ENCODE measurements around the gene RGS21. TPM values are rescaled to one million over a fixed set of nuclear protein-coding genes. Genes with fewer than 3 reads are reported as not detected.

The RGS21 gene
- total and polyA plus RNA-seq, 2 of the 4 experiments (the other 2 are of a cell fraction), result not detected

DNA sequence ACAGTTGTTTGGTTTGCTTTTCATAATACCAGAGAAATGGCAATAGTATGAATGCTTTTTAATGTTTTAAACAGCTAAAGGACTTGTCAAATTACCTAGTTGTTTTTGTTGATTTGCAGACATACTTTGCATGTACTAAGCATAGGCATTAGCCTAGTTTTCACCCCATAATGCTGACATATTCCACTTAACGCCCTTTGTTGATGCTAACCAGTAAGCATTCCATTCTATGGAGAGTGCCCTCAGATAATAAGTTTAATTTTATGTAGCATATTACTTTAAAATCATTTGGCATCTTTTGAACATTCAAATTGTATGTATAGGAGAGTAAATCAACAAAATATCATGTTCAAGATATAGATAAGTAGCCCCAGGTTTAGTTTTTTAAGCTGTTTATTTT lies 32.5 kb downstream of the RGS21 start:
- POLR2A ChIA-PET (ENCODE audit: unreplicated experiment), result no interaction called here
- Histone ChIP-seq H2BK120ac (ENCODE audit: low read depth, low read length) (no peak overlapping the region), H3K27ac (ENCODE audit: insufficient read depth, low read length) (no peak overlapping the region), H3K27me3 (ENCODE audit: control insufficient read depth, insufficient read depth, low read length) (no peaks in the 10 kb centered on the region), H3K9me1 (ENCODE audit: insufficient read depth, low read length) (no peaks in the 10 kb centered on the region), H2AK9ac (replicated peaks; ENCODE audit: low read depth, low read length, poor library complexity) (no peak overlapping the region), H3K4me1 (ENCODE audit: control insufficient read depth, insufficient read depth, low read length) (no peaks in the 10 kb centered on the region), H3K79me1 (ENCODE audit: low read depth in 1 of 2, low read length in 2 of 2) (no peaks in the 10 kb centered on the region), H3K4me3 (ENCODE audit: insufficient read depth, low read depth, low read length) (no peak overlapping the region), H2BK15ac (ENCODE audit: low read depth, low read length) (no peak overlapping the region), H4K91ac (ENCODE audit: insufficient read depth, low read depth, low read length) (no peak overlapping the region), H3K56ac (ENCODE audit: extremely low read depth, insufficient read depth, low read length) (no peak overlapping the region), H2AFZ (replicated peaks; ENCODE audit: low read length, poor library complexity) (no peak overlapping the region), H3K23ac (ENCODE audit: low read depth, low read length) (no peak overlapping the region), H3K9ac (ENCODE audit: low read depth, low read length) (no peak overlapping the region), H3K9me3 (ENCODE audit: control insufficient read depth, insufficient read depth, low read length) (no peaks in the 10 kb centered on the region), H3K36me3 (ENCODE audit: control insufficient read depth, insufficient read depth, low read length) (no peaks in the 10 kb centered on the region), H3K14ac (replicated peaks; ENCODE audit: low read depth, low read length) (no peak overlapping the region), H4K20me1 (ENCODE audit: insufficient read depth, low read length) (no peaks in the 10 kb centered on the region), H4K8ac (ENCODE audit: low read depth in 2 of 2, low read length in 2 of 2) (no peak overlapping the region), H3K18ac (ENCODE audit: low read depth, low read length) (no peak overlapping the region), H3K4ac (ENCODE audit: low read depth, low read length) (no peak overlapping the region), H2AK5ac (ENCODE audit: low read depth, low read length) (no peak overlapping the region), H4K5ac (ENCODE audit: low read depth, low read length) (no peak overlapping the region), H2BK5ac (ENCODE audit: low read depth, low read length, poor library complexity, severe bottlenecking) (no peak overlapping the region), H3K4me2 (ENCODE audit: low read depth, low read length) (no peak overlapping the region), H2BK20ac (ENCODE audit: low read depth, low read length) (no peak overlapping the region)
- TF ChIP-seq, protein P1, sequence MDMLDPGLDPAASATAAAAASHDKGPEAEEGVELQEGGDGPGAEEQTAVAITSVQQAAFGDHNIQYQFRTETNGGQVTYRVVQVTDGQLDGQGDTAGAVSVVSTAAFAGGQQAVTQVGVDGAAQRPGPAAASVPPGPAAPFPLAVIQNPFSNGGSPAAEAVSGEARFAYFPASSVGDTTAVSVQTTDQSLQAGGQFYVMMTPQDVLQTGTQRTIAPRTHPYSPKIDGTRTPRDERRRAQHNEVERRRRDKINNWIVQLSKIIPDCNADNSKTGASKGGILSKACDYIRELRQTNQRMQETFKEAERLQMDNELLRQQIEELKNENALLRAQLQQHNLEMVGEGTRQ (IDR thresholded peaks at IDR 0.05; ENCODE audit: low read depth, low read length), result no peak
- TF ChIP-seq SMC3 (IDR thresholded peaks at IDR 0.05; ENCODE audit: low read depth, low read length), result no peak
- no peak for TF ChIP-seq NFE2L2 (IDR thresholded peaks at IDR 0.05; ENCODE audit: low read depth, low read length)
- no peak for TF ChIP-seq MAZ (IDR thresholded peaks at IDR 0.05; ENCODE audit: borderline replicate concordance, low read depth, low read length)
- no peak for TF ChIP-seq RFX5 (IDR thresholded peaks at IDR 0.05; ENCODE audit: low read depth, low read length)
- TF ChIP-seq RAD21 (IDR thresholded peaks at IDR 0.05; ENCODE audit: low read length), result no peak
- no peak for TF ChIP-seq RCOR1 (IDR thresholded peaks at IDR 0.05; ENCODE audit: insufficient replicate concordance, low read length)
- no peak for TF ChIP-seq POLR2A (IDR thresholded peaks at IDR 0.05; ENCODE audit: low read depth, low read length)
- TF ChIP-seq, protein P2, sequence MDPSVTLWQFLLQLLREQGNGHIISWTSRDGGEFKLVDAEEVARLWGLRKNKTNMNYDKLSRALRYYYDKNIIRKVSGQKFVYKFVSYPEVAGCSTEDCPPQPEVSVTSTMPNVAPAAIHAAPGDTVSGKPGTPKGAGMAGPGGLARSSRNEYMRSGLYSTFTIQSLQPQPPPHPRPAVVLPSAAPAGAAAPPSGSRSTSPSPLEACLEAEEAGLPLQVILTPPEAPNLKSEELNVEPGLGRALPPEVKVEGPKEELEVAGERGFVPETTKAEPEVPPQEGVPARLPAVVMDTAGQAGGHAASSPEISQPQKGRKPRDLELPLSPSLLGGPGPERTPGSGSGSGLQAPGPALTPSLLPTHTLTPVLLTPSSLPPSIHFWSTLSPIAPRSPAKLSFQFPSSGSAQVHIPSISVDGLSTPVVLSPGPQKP (IDR thresholded peaks at IDR 0.05; ENCODE audit: borderline replicate concordance, low read depth, low read length), result no peak
- dilution Hi-C loops (cut with HindIII; ENCODE audit: low sequenced_read_pairs, unreplicated experiment), result no loop called here
- no TSS peak for BruUV-seq (replicated peaks)
- WGBS, 2 experiments (ENCODE audit: extremely low coverage in 2 of 2, insufficient read length in 1 of 2), result no CpG with 5 or more reads among the region's 1 CpG
- in situ Hi-C loops (cut with MboI; ENCODE audit: low sequenced_read_pairs), result no loop called here
- DNase-seq (no peak), ATAC-seq (ENCODE audit: low read depth) (no peak)
- intact Hi-C loops (cut with micrococcal nuclease), result no loop called here
- CTCF ChIA-PET, result no interaction called here

Data from IMR-90 (cell line).